Epithelial cell of esophagus (primary cell): ENCODE measurements around the gene EEF1A2.

Experiments
- DNase-seq: peaks from one replicate; pipeline ENCODE4 v3.0.0; 2010; ENCODE audit warnings: low read depth
- H3K4me3 ChIP-seq: 2 replicates; pipeline ENCODE4 v1.5.1; 2011; ENCODE audit warnings: mild to moderate bottlenecking, low read length, control low read depth
- CTCF ChIP-seq: IDR thresholded peaks from 2 replicates; pipeline ENCODE4 v1.5.1; 2011; ENCODE audit warnings: low read depth, mild to moderate bottlenecking, low read length, control low read depth, inconsistent platforms; ENCODE audit not compliant: insufficient read depth; ENCODE audit errors: missing control alignments

EEF1A2 gene

GRCh38 chr20:63456429-63457284, 42.2 kb downstream of the EEF1A2 start:
- H3K4me3 ChIP-seq: no peak overlapping the region
- no peak for TF ChIP-seq CTCF

GRCh38 chr20:63455568-63455859, 43.4 kb downstream of the EEF1A2 start:
- no peak for TF ChIP-seq CTCF
- no peak overlapping the region for H3K4me3 ChIP-seq

More at GRCh38 chr20:63456429-63457284, 42.2 kb downstream of the EEF1A2 start:
- DNase-seq: no peak

GRCh38 chr20:63454731-63455567, 43.9 kb downstream of the EEF1A2 start:
- no peak for TF ChIP-seq CTCF
- DNase-seq: no peak
- no peak overlapping the region for H3K4me3 ChIP-seq

More at GRCh38 chr20:63455568-63455859, 43.4 kb downstream of the EEF1A2 start:
- DNase-seq: no peak

- TF ChIP-seq CTCF: no peak
- H3K4me3 ChIP-seq: no peak overlapping the region
- DNase-seq: no peak
Observed at GRCh38 chr20:63452821-63453523, 45.9 kb downstream of the EEF1A2 start.

- no peak overlapping the region for H3K4me3 ChIP-seq
- no peak for TF ChIP-seq CTCF
- DNase-seq: no peak
Observed at GRCh38 chr20:63452341-63452740, 46.5 kb downstream of the EEF1A2 start.

GRCh38 chr20:63451821-63452220, 47.1 kb downstream of the EEF1A2 start:
- no peak for DNase-seq
- H3K4me3 ChIP-seq: no peak overlapping the region

More at GRCh38 chr20:63451821-63452220, 47.1 kb downstream of the EEF1A2 start:
- no peak for TF ChIP-seq CTCF
